BLaER1 treated with 17β-estradiol and CSF1 and Interleukin-3, amounts not matched to agents 10 nM and 100 nM (cell line): ENCODE data around the gene NEK6.

ENCODE experiments used
- H3K27ac ChIP-seq, 11 experiments: shearing (Covaris generic); formaldehyde crosslinking; 2 replicates each; pipeline ENCODE4 v1.8.1; 2022
- H3K27me3 ChIP-seq, 11 experiments: shearing (Covaris generic); formaldehyde crosslinking; 2 replicates each; pipeline ENCODE4 v1.8.1; 2022
- H3K36me3 ChIP-seq, 11 experiments: shearing (Covaris generic); formaldehyde crosslinking; 2 replicates each; pipeline ENCODE4 v1.8.1; 2022
- H3K4me1 ChIP-seq, 10 experiments: shearing (Covaris generic); formaldehyde crosslinking; 2 replicates each; pipeline ENCODE4 v1.8.1; 2022
- H3K4me2 ChIP-seq, 11 experiments: shearing (Covaris generic); formaldehyde crosslinking; 2 replicates each; pipeline ENCODE4 v1.8.1; 2022
- H3K4me3 ChIP-seq, 10 experiments: shearing (Covaris generic); formaldehyde crosslinking; 2 replicates each; pipeline ENCODE4 v1.8.1; 2022
- H3K9ac ChIP-seq, 11 experiments: shearing (Covaris generic); formaldehyde crosslinking; 2 replicates each; pipeline ENCODE4 v1.8.1; 2022
- H3K9me3 ChIP-seq, 11 experiments: shearing (Covaris generic); formaldehyde crosslinking; replicated peaks in 1 of 11; 2 replicates each; pipeline ENCODE4 v1.8.1; 2022
- H4K20me1 ChIP-seq, 11 experiments: shearing (Covaris generic); formaldehyde crosslinking; 2 replicates each; pipeline ENCODE4 v1.8.1; 2022
- Cebpa-rat ChIP-seq, 11 experiments: shearing (Covaris generic); IDR thresholded peaks; 2 replicates each; pipeline ENCODE4 v1.8.1; 2022

NEK6 gene

DNA sequence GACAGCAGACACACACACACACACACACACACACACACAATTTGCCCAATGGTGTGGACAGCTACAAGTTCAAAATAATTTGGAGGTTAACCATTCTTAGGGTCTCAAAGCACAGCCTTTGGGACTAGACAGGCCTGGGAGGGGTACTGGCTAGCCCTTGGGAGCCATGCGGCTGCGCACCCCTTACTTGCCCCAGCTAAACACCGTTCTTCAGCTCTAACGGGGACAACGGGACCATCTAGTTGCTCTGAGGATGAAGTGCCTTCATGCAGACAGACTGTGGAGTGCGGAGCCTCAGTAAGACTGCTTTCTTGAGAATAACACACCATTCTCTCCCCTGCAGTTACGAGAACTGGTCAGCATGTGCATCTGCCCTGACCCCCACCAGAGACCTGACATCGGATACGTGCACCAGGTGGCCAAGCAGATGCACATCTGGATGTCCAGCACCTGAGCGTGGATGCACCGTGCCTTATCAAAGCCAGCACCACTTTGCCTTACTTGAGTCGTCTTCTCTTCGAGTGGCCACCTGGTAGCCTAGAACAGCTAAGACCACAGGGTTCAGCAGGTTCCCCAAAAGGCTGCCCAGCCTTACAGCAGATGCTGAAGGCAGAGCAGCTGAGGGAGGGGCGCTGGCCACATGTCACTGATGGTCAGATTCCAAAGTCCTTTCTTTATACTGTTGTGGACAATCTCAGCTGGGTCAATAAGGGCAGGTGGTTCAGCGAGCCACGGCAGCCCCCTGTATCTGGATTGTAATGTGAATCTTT, 92.9 kb downstream of the NEK6 start:
- peaks cover 47 to 100% (median 99%) of the 10 kb centered on the region in 11 experiments; a peak in 21 of 22 replicates for H4K20me1 ChIP-seq
- H3K4me2 ChIP-seq: no peak overlapping the region
- peaks cover 89 to 100% (median 100%) of the 10 kb centered on the region in 11 experiments for H3K36me3 ChIP-seq
- H3K4me3 ChIP-seq: no peak overlapping the region
- H3K9me3 ChIP-seq: no peaks in the 10 kb centered on the region
- no peak for TF ChIP-seq Cebpa-rat (IDR thresholded peaks at IDR 0.05)
- H3K9ac ChIP-seq: no peak overlapping the region
- no peaks in the 10 kb centered on the region for H3K27me3 ChIP-seq
- peaks cover 0 to 17% (median 9%) of the 10 kb centered on the region in 10 experiments; a peak in 8 of 20 replicates for H3K4me1 ChIP-seq
- H3K27ac ChIP-seq: no peak overlapping the region

DNA sequence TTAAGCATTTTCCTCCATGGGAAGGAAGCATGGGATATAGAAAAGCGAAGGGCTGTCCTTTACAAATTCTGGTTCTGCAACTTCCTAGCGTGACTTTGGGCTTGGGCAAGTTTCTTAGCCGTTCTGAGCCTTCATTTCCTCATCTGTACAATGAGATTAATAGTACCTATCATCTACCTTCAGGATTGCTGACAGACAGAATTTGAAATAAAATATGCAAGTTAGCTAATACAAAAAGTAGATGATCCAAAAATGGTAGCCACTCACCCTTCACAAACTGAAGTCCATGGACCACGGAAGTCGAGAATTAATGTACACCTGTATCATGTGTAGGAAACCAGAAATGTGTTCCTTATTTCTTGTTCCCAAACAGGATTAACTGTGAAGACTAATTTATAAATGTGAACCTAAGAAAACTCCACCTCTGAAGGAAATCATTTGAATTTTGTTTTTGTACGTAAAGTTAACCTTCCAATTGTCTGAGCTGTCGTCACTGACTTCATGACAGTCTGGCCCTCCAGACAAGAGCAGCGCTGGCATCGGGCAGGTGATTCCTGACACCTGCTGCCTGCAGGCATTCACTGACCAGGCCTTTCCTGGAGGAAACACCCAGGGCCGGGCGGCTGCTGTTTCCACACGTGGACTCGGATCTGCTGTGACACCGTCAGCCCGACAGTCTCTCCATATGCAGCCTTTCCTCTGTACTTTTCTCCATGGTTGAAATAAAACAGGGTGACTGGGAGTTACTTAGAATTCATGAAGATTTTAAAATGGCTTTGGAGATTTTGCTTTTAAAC, 94.1 kb downstream of the NEK6 start:
- Histone ChIP-seq H3K9ac (no peak overlapping the region), H3K9me3 (no peaks in the 10 kb centered on the region), H3K4me1 (peaks cover 0 to 24% (median 7%) of the 10 kb centered on the region in 10 experiments; a peak in 8 of 20 replicates), H4K20me1 (peaks cover 59 to 100% (median 99%) of the 10 kb centered on the region in 11 experiments; a peak in 21 of 22 replicates), H3K27me3 (no peaks in the 10 kb centered on the region), H3K27ac (no peak overlapping the region), H3K36me3 (peaks cover 98 to 100% (median 100%) of the 10 kb centered on the region in 11 experiments), H3K4me3 (no peak overlapping the region), H3K4me2 (no peak overlapping the region)
- TF ChIP-seq Cebpa-rat (IDR thresholded peaks at IDR 0.05): no peak

DNA sequence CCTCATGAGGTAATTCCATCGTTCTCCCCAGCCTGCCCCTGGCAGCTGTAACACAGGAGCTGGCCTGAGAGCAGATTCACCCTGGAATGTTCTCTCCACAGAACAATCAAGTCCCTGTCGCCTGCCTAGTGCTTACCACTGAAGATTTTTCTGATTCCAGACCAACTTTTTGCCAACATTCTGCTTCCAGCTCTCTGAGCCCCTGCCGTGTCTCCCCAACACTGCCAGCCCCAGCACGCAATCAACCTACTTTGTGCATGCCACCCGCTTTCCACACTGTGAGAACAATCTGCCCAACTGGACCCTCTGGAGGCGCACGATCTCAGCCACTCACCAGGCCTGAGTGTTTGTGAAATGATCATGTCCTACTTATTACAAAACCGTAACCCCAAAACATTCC, 94.9 kb downstream of the NEK6 start:
- Histone ChIP-seq H3K27me3 (no peaks in the 10 kb centered on the region), H4K20me1 (peaks cover 67 to 100% (median 99%) of the 10 kb centered on the region in 11 experiments), H3K4me2 (no peak overlapping the region), H3K4me1 (peaks cover 0 to 22% (median 2%) of the 10 kb centered on the region in 10 experiments; a peak in 8 of 20 replicates), H3K4me3 (no peak overlapping the region), H3K9me3 (no peaks in the 10 kb centered on the region), H3K27ac (no peak overlapping the region), H3K9ac (no peak overlapping the region), H3K36me3 (peaks cover 93 to 100% (median 100%) of the 10 kb centered on the region in 11 experiments)
- no peak for TF ChIP-seq Cebpa-rat (IDR thresholded peaks at IDR 0.05)

DNA sequence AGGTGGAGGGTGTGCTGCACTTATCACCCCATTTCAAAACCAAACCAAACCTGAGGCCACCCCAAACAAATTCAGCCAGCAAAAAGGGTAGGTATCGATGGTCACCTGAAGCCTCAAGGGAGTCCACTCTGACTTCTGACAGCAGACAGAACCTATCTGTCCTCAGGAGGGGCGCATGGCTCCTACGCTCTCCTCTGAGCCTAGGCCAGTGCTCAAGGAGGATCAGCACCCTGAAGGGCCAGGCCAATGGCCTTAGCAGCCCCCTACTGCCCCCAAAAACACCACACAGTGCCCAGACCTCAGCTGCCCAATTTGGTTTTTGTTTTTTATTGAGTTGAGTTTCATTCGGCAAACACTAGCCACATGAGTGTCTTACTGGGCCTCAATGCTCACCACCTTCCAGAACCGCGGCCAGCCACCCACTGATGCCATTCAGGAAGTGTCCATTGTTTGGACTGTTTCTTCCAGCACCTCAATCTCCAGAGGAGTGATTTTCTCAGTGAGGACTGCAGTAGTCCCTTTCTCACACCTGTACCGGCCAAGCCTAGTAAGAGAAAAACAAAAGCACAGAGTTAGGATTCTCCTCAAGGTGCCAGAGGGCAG, 95.5 kb downstream of the NEK6 start:
- H3K9ac ChIP-seq: no peak overlapping the region
- H4K20me1 ChIP-seq: peaks cover 71 to 100% (median 100%) of the 10 kb centered on the region in 11 experiments
- H3K4me1 ChIP-seq: peaks cover 0 to 21% (median 0%) of the 10 kb centered on the region in 10 experiments; a peak in 5 of 20 replicates
- no peak overlapping the region for H3K4me3 ChIP-seq
- no peak for TF ChIP-seq Cebpa-rat (IDR thresholded peaks at IDR 0.05)
- no peak overlapping the region for H3K27ac ChIP-seq
- H3K4me2 ChIP-seq: no peak overlapping the region
- no peaks in the 10 kb centered on the region for H3K27me3 ChIP-seq
- no peaks in the 10 kb centered on the region for H3K9me3 ChIP-seq
- peaks cover 88 to 100% (median 98%) of the 10 kb centered on the region in 11 experiments for H3K36me3 ChIP-seq

DNA sequence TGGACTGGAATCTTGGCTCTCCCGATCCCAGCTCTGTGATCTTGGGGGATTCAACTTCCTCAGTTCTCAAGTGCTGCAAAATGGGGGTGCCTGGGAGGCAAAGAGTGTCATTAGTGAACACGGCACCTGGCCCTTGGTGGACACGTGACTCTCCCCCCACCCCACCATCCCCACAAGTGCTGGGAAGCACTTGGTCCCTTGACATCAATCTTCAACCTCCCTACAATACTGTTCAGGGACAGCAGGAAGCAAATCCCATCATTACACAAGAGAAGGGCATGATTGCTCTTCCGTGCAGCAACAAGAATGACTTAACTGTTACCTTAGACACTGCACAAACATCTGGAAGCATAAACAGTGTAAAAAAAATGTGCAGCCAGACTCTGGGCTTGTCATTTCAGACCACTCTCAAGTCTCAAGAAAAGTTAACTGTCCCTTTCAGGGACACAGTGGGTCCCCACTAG, 96.1 kb downstream of the NEK6 start:
- Histone ChIP-seq H3K4me3 (no peak overlapping the region), H3K4me1 (peaks cover 0 to 21% (median 0%) of the 10 kb centered on the region in 10 experiments; a peak in 5 of 20 replicates), H3K27ac (no peak overlapping the region; a peak in 1 of 22 replicates), H3K36me3 (peaks cover 85 to 100% (median 98%) of the 10 kb centered on the region in 11 experiments), H4K20me1 (peaks cover 71 to 100% (median 100%) of the 10 kb centered on the region in 11 experiments), H3K4me2 (no peak overlapping the region), H3K9me3 (no peaks in the 10 kb centered on the region), H3K9ac (no peak overlapping the region), H3K27me3 (no peaks in the 10 kb centered on the region)
- no peak for TF ChIP-seq Cebpa-rat (IDR thresholded peaks at IDR 0.05)

DNA sequence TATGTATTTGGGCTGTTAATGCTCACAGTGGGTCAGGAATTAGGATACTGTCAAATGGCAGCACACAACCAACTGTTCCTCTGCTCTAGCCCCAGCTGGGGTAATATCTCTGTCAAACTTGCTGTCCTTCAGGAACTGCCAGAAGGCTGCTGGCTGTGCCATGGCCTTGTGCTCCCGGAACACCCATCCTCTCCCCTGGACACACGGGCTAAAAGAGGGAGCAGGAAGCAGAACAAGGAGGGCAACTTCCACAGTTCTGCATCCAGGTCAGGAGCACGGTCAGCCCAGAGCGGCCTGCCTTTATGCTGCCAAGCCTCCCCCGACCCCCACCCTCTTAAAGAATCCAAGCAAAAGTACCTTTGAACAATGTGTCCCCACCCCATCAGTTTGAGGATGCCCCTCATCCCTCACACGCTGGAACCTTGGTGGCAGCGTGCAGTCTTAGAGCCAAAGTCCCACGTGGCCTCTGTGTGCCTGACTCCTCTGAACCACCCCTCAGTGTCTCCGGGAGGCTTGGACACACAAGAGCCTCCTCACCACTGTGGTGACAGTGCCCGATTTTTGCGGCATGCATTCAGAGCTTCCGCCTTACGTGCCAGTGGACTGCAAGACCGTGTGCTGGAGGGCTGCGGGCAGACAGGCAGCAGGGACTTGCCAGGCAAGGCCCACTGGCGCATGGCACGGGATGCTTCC, 96.7 kb downstream of the NEK6 start:
- H3K36me3 ChIP-seq: peaks cover 79 to 99% (median 95%) of the 10 kb centered on the region in 11 experiments
- no peak overlapping the region; a peak in 1 of 22 replicates for H3K27ac ChIP-seq
- H3K27me3 ChIP-seq: no peaks in the 10 kb centered on the region
- TF ChIP-seq Cebpa-rat (IDR thresholded peaks at IDR 0.05): no peak
- no peak overlapping the region for H3K9ac ChIP-seq
- H4K20me1 ChIP-seq: peaks cover 76 to 100% (median 100%) of the 10 kb centered on the region in 11 experiments
- H3K4me2 ChIP-seq: no peak overlapping the region
- peaks cover 0 to 21% (median 0%) of the 10 kb centered on the region in 10 experiments; a peak in 5 of 20 replicates for H3K4me1 ChIP-seq
- H3K9me3 ChIP-seq: no peaks in the 10 kb centered on the region
- H3K4me3 ChIP-seq: no peak overlapping the region

DNA sequence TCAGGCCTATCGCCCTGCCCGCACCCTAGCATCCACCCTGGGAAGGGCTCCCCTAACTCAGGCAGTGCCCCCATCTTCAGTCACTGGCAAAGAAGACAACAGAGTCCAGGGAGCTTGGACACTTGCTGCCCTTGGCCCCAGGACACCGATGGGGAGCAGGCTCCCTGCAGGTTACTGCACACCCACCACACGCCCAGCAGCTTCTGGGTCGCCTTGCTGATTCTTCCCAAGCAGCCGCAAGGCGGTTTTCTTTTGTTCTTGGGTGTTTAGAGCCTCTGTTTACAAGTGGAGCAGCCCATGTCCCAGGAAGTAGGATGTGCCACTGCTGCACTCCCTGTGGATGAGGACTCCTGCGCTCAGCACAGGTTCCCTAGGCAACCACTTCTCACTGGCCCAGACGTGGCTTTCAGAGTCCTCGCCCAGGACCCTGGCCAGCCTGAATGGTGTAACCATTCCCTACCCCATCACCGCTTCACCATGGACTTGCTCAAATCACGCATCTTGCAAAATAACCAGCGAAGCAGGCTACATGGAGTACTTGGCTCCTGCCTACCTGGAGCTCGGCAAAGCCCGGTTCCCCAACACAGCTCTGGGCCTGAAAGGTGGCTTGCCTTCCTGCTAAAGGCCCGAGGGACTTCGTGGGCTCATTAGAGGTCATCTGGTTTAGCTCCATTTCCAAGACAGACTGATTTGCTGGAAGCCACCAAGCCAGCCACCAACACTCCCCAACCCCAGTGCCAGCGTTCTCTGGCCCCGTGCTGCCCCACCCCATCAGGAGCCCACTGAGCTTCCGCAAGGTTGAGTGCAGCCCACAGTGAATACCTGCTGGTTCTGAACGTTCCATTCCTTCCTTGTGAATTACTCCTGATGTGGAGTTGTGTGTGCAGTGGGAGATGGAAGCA, 97.5 kb downstream of the NEK6 start:
- H3K9me3 ChIP-seq: no peaks in the 10 kb centered on the region
- H3K4me1 ChIP-seq: peaks cover 0 to 21% (median 0%) of the 10 kb centered on the region in 10 experiments; a peak in 5 of 20 replicates
- H3K27me3 ChIP-seq: no peaks in the 10 kb centered on the region
- TF ChIP-seq Cebpa-rat (IDR thresholded peaks at IDR 0.05): no peak
- no peak overlapping the region for H3K9ac ChIP-seq
- peaks cover 82 to 100% (median 100%) of the 10 kb centered on the region in 11 experiments for H4K20me1 ChIP-seq
- no peak overlapping the region for H3K4me2 ChIP-seq
- peaks cover 75 to 99% (median 92%) of the 10 kb centered on the region in 11 experiments for H3K36me3 ChIP-seq
- H3K4me3 ChIP-seq: no peak overlapping the region
- H3K27ac ChIP-seq: no peak overlapping the region
